ENCODE data around the gene ANTXR2.

Gene ANTXR2

DNA sequence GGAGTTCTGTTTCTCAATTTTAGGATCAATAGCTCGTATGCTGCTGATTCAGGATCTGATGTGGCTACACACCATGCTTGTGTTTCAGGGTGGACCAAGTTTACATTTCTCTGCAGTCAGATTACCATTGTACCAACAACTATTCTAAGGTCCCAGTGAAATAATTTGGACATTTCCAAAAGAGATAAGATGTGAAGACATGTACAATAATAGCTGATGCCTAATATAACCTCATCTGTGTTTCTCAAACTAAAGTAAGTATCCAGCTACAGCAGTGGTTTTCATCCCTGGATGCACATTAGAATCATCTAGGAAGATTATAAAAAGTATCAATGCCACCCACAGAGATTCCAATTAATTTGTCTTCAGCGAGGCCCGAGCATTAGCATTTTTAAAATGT, 209.7 kb downstream of the ANTXR2 start:
- no peak for DNase-seq

DNA sequence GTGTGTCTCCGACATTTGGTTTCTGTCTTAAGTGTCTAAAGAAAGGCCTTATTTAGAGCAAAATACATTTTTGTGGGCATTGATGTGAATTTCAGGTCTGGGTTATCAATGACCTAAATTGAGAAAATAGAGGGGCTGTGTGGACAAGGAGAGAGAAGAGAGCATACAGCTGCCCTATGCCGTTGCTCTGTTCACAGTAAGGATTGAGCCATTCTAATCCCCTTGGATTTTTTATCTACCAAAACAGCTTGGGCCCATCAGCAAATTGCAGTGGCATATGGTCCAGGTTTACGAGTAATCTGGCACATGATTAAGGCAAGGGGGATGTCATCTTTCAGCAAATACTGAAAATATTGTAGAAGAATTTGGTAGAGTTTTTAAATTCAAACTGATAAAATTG, 210.2 kb downstream of the ANTXR2 start:
- no peak for DNase-seq

DNA sequence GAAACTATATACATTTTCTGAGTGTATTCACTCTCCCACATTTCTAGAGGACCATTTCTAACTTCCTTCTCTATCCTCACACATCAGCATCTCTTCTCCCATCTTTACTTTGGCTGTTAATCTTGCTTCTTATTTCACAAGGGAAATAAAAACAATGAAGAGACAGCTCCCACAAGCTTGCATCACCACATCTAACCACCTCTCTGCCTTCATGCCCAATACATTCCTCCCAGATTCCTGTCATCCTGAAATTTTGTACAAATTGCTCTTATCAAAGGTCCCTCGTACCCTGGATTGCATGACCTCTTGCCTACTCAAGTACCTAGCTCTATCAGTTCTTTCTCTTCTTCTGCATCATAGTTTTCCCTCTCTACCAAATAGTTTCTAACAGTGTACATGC, 215.2 kb downstream of the ANTXR2 start:
- DNase-seq = no peak

DNA sequence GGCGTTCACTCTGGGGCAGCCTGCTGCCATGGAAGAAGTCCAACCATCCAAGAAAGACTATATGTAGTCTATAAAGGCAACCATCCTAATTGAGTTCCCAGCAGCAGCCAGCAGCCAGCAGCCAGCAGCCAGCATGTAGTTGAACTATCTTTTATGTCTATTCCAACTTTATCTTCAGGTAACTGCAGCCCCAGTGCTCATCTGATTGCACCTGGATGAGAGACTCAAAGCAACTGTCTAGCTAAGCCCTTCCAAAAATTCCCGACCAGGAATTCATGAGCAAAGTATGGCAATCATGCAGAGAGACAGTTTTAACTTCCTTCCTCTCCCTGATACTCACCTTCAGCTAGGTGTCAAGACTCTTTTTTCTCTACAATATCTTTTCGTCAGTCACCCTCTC, 216.8 kb downstream of the ANTXR2 start:
- DNase-seq = no peak

DNA sequence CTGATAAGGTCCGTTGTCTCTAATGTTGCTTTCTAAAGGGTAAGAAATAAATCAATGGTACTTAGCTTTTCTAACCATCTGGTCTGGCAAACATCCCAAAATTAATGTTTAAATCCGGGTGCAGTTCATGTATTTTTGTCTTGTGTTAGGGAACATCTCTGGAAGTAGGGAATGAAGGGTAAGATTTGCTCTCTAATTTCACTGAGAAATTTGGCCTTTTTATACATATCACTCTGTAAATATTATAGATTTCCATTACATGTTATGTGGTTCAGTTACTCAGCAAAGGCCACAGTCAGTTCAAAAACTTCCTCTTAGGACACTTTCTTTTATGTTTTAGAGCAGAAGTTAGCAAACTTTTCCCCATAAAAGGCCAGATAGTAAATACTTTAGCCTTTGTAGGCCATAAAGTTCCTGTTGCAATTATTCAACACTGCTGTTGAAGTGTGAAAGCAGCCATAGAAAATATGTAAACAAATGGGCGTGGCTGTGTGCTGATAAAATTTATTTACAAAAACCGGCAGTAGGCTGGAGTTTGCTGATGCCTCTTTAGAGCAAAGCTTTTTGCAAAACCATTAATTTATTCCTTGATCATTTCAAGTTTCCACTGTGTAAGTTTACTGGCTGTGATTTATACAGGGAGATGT, 218.1 kb downstream of the ANTXR2 start:
- no peak for DNase-seq

DNA sequence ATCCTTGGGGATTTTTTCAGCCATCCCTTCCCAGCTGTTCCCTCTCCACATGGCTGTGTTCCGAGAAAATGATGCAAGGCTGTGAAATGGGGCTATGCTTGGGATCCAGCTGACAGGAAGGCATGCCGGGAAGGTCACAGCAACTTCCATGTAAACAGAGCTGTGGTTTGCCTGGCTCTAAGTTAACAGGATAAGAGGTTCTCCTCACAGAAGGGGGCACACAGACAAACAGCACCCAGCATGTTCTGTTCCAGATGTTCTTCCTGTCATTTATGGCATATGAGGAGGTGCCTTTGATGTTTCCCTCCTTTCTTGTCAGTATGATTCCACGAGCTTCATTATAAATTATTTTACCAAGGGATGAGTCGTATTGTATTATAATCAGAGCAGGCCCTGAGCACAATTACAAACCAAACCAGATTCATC, 220.7 kb downstream of the ANTXR2 start:
- no peak for DNase-seq

DNA sequence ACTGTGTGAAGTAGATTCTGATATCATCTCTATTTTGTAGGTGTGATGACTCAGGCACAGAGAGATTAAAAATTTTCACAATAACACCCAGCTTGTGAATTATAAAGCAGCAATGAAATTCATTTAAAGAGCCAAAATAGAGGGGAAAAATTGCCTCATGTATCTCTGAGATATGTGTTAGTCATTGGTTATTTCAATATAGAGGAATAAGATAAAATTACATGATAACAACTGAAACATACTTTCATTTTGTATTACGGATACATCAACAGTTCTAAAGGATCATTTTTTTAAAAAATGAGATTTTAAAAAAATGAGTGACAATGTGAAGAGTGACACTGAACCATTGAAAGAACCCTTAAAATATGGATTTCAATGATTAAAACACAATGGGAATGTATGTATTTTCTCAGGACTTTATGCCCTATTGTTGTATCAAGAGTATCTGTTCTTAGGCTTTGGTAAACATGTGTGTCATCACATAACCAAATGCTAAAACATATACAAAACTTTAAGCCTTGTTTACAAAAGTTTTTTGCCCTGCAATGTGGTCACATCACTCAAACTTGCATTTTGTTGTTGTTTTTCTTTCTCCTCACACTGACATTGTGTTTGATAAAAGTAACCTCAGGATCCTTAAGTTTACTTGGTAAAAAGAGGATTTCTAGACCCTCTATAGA, 221.3 kb downstream of the ANTXR2 start:
- no peak for DNase-seq

Measured in C1 segment of cervical spinal cord (tissue), 14 donors.